ENCODE measurements around the gene CTPS1.

DNA sequence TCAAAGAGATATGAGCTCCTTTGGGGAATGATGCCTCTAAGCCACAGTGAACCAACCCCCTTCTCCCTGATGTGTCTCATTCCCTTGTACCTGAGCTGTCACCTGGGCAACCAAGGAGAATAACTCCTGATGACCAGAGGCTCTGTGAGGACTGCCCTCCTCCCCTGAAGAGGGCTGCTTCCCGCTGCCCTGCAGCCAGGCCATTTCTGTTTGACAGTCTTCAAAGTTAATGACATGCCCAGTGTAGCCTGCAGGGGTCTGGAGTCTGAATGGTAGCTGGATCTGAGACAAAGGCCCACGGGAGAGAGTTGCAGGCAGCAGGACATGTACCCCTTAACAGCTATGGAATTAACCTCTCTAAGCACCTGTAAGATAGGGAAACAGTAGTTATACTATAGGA lies 45.5 kb downstream of the CTPS1 start:
- TF ChIP-seq CTCF (IDR thresholded peaks at IDR 0.05 in 8 of 11, conservative IDR thresholded peaks at IDR 0.05 in 3 of 11) (no peak), POLR2A (IDR thresholded peaks at IDR 0.05) (no peak), POLR2AphosphoS5 (IDR thresholded peaks at IDR 0.05) (no peak)
